NCI-H510A treated with DMSO at 0.1 percent for 48 hours (cell line): ENCODE measurements around the gene NMB.
"Not testable (repeated sequence)": the region's sequence is repeated elsewhere in the genome, so short reads cannot be mapped to it uniquely, and the experiment has no call there.

Source experiments
- DNase-seq: peaks from one replicate; lab custom pipeline; 2025; lab: John Stamatoyannopoulos, UW

Gene NMB

DNA sequence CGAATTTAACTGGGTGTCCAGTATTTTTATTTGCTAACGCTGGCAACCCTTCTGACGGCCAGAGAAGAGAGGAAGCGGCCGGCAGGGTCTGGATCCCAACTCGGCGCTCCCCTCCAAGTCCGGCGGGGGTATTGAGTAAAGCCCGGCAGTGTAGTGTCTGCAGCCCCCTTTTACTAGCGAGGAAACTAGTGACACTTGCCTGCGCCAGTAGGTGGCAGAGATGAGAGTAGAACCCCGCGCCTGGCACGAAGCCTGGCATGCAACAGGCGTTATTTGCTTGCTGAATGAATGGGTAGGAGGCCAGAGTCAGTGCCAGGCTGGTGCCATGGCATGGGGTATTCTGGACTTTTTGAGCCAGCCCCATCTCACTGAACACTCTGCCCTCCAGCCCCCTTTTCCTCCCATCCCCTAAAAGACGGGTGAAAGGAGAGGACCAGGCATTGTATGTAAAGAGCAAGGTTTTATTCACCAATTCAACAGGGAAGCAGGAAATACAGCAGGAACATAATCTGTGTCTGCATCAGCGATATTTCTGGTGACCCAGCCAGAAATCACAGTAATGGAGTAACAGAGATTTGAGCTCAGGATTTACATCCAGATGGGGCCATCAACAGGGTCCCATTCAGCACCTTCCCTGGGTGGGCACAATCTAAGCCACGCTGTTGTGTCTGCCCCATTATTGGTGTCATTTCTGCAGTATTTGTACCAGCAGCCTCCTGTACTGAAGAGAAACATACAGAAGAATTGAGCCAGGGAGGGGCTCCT lies 3.1 kb downstream of the NMB start:
- peak; percentile 54 for DNase-seq

DNA sequence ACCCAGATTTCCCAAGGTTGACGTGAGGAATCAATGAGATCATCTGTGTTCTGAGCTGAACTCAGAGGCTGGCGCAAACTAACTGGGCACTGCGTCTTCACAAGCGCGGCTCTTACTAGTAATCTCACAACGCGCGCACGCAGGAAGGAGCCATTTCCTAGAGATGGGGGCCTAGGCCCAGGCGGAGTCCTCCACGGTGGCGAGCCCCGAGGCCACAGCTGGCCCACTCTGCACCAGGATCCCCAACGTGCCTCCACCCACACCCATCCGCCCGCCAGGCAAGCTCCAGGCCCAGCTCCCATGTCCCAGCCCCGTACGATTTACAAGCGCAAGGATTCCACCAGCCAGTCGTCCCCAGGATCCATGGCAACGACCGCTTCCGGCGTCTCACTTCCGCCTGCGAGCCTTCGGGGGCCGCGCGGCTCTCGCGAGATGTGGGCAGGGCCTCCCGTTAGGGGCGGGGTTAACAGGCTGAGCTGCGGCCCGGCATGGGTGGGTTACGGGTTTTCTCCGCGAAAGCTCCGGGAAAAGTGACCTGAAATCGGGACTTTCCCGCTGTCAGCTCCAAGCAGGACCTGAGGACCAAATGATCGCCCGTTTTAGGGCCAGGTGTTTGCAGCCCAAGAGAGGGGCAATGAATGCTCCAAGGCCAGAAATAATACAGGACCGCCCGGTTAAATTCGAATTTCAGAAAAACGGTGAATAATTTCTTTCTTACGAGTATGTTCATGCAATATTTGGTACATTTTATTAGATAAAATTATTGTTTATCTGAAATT lies 3.9 kb downstream of the NMB start, which contains the start of gene WDR73:
WDR73 (minus strand) TSS at position 374 of the 779 bp plus-strand sequence; CDS start at position 365, 9 bp downstream.
- peak; percentile 48 for DNase-seq

DNA sequence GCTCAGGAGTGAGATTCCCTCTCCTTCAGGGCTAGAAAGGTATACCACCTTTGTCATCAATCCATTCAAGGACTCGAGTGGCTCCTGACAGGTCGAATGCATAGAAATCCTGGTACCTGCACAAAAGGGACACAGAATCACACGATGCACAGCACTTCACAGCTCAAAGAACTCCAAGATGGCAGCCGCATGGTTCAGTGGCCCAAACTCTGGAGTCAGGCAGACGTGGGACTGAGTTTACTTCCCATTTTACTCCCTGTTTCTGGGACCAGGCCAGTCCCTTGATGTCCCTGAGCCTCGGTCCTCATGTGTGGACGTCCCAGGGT lies 4.5 kb downstream of the NMB start:
- no peak for DNase-seq

DNA sequence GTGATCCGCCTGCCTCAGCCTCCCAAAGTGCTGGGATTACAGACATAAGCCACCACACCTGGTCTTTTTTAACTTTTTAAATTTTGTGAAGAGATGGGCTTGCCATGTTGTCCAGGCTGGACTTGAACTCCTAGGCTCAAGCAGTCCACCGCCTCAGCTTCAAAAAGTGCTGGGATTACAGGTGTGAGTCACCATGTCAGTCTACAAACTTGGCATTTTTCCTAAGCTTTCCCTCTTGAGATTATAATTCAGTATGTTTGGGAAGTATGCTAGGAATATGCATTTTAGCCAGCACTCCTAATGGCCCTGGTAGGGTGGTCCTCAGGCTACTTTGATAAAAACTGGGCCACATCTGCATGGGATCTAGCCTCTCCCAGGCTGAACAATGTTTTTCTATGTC lies 8.3 kb downstream of the NMB start:
- DNase-seq, result no peak

DNA sequence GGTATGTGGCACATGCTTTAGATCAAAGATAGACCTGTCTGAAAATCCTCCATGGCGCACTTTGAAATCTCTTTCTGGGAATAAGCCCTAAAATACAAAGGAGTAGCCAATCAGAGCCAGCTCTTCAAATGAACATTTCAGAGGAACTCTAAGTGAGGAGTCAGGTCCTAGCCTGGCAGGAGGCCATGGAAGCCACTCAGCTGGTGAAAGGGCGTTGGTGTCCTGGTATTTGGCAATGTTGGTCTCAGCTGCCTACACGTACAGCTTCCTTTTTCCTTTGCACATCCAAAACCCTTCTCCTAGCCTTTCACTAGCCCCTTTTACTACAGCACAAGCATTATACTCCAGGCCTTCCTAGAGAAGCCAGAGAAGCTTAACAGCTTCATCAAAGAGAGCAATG lies 9.5 kb downstream of the NMB start:
- no peak for DNase-seq

DNA sequence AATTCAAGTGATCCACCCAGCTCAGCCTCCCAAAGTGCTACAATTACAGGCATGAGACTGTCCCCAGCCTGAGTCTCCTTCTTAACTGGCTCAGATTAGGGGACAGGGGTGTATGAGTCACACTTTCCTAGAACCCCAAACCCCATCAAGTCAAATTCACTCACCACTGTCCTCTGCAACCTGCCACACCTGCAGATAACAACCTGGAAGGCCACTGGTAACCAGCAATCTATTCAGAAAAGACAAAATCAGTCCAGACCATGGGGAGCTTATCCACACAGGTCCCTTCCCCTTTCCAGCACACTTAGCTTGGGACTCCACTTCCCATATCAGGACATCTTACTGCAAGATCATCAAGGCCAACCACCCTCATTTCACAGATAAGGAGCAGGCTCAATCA lies 10.3 kb downstream of the NMB start:
- no peak for DNase-seq

DNA sequence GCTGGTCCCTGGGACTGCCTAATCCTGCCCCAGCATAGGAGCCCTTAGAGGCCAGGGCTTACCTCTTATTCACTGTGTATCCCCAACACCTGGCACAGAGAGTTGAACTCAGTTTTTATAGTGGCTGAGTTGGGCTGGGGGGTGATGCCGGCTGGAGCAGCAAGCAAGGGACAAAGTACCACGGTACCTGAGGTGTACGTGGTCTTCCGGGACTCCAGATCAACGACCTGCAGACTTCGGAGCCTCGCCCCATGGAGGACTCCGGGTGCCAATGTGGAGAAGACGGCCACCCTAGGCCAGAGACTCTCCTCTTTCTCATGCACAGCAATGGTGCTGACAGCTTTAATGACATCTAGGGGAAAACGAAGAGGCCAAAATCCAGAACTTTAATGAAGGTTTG lies 12.0 kb downstream of the NMB start:
- no peak for DNase-seq

DNA sequence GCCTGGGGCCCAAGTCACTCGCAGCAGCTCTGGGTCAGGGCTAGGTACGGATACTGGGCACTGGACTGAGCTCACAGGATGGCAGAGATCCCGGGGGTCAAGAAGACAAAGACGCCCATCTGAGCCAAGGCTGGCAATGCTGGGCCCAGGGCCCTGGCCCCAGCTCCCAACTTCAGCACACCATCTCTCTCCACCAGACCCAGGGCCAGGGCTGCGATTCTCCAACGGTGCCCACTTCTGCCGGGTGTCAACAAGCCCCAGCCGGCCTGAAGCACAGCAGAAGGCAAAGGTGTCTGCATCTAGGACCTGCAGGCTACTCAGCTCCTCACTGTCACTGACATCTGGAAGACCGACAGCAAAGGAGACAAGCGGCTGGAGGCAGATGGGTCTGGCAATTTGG lies 12.5 kb downstream of the NMB start:
- no peak for DNase-seq

DNA sequence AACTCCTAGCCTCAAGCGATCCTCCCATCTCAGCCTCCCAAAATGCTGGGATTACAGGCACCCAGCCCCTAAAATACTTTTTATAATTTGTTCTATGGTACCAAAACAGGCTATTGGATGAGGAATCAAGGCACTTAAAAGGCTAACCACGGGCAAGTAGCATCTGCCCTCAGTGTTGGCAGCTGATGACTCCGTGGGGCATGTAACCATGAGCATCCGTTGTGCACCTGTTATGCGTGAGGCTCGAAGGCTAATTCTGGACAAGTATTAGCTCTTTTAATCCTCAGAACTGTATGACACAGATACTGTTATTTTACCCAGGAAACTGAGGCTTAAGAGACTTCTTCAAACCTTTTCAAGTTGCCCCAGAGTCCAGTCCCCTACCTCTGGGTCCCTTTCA lies 14.2 kb downstream of the NMB start:
- no peak for DNase-seq

DNA sequence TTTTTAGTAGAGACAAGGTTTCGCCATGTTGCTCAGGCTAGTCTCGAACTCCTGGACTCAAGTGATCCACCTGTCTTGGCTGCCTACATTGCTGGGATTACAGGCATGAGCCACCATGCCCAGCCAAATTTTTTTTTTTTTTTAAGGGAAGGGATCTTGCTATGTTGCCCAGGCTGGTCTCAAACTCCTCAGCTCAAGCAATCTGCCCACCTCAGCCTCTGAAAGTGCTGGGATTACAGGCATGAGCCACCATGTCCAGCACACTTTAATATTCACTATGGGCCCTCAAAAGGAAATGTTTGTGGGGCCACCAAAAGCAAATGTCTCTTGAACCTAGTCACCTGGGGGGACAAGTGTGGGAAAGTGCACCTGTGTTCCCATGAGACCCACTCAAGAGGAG lies 15.4 kb downstream of the NMB start:
- not testable (repeated sequence) for DNase-seq

DNA sequence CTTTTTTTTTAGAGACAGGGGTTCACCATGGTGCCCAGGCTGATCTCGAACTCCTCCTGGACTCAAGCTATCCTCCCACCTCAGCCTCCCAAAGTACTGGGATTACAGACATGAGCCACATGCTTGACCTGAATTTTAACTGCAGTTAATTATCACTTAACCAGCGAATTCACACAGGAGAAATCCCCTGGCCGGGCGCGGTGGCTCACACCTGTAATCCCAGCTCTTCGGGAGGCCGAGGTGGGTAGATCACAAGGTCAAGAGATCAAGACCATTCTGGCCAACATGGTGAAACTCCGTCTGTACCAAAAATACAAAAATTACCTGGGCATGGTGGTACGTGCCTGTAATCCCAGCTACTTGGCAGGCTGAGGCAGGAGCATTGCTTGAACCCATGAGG lies 16.1 kb downstream of the NMB start:
- not testable (repeated sequence) for DNase-seq

DNA sequence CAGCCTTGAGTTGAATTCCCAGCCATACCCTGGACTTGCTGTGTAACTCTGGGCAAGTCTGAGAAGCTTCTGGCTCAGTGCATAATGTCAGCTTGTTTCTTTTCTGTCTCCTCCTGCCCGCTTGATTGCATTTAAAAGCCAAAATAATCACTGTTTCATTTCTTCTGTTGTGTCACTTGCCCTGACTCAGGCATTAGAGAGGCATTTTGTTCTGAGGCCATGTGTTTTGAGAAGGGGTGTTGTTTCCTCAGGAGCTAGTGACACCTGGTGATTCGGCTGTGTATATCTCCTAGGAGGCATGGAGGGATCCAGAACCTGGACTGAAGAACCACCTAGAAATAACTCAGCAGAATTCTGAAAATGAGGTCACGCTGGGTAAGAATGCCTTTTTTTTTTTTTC lies 19.9 kb downstream of the NMB start:
- DNase-seq, result no peak

DNA sequence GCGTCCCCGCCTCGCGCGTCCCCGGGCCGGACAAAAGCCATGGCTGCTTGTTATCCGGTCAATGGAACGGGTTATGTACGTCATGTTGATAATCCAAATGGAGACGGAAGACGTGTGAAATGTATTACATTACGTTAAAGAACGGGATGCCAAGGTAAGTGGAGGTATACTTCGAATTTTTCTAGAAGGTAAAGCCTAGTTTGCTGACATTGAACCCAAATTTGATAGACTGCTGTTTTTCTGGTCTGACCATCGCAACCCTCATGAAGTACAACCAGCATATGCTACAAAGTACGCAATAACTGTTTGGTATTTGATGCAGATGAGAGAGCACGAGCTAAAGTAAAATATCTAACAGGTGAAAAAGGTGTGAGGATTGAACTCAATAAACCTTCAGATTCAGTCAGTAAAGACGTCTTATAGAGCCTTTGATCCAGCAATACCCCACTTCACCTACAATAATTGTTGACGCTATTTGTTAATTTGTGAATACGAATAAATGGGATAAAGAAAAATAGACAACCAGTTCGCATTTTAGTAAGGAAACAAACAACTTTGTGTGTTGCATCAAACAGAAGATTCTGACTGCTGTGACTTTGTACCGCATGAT lies 23.7 kb downstream of the NMB start:
- DNase-seq, result no peak

DNA sequence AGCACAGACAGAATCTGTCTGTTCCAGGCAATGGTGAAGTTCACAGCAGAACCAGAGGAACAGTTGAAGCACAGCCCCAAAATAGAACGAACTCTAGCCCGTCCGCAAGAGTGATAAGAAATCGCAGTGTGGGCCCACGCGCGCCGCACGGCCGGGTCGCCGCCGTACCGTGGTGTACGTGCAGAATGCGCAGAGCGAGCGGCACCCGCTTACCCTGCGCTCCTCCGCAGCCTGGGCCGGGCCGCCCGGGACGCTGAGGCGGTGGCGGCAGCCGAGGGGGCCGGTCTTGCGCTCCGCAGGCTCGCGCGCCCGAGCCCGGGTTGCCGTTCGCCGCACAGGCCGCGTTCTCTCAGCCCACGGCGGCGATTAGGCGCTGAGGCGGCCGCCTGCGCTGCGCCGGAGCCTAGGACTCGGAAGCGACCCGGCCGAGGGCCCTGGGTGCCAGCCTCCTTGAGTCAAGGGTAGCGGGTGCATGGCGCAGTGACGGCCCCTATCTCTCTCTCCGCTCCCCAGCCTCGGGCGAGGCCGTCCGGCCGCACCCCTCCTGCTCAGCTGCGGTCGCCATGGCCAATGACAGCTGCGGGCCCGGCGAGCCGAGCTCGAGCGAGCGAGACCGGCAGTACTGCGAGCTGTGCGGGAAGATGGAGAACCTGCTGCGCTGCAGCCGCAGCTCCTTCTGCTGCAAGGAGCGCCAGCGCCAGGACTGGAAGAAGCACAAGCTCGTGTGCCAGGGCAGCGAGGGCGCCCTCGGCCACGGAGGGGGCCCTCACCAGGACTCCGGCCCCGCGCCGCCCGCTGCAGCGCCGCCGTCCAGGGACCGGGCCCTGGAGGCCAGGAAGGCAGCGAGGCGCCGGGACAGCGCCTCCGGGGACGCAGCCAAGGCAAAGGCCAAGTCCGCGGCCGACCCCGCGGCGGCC lies 24.4 kb downstream of the NMB start:
- DNase-seq, result peak; percentile 35

DNA sequence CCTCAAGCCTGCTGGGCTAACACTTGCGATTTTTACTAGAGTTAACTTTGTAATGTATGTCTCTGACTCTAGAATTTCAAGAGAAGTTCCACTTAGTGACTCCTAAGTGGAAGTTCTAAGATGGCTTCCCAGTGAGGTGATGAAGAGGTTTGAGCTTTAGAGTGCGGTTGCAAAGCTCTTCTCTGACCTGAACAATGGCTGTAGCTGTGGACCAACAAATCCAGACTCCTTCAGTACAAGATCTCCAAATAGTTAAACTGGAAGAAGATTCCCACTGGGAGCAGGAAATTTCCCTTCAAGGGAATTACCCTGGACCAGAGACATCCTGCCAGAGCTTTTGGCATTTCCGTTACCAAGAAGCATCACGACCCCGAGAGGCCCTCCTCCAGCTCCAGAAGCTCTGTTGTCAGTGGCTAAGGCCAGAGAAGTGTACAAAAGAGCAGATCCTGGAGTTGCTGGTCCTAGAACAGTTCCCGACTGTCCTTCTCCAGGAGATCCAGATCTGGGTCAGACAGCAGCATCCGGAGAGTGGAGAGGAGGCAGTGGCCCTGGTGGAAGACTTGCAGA lies 26.2 kb downstream of the NMB start:
- no peak for DNase-seq

DNA sequence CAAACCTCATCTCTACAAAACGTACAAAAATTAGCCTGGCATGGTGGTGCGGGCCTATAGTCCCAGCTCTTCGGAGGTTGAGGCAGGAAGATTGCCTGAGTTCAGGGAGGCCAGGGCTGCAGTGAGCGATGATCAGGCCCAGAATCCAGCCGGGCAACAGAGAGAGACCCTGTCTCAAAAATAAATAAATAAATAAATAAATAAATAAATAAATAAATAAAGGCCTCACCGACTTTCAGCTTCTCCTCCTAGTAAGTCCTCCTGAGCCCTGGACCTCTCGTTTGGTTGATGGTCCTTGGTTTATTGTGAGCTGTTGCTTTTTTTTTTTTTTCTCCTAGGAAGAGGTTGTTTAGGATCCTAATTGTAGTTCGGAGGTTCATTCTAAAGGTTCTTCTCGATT lies 29.0 kb downstream of the NMB start:
- no peak for DNase-seq

DNA sequence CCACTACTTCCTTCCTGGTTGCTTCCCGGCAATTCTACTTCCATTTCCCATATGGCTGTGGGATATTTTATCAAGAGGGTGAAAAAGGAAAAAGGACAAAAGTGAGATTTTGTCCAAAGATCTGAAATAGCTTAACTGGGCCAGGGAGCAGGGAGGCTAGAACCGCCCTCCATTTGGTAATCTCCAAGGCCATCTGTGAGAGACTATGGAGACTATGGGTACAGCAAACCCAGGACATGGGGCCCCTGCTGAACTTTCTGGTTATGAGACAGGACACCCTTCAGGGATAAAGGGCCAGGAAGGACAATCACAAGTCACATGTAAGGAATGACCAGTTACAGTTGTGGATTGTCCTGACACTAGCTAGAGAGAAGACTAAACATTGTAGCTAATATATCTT lies 32.9 kb downstream of the NMB start:
- no peak for DNase-seq

DNA sequence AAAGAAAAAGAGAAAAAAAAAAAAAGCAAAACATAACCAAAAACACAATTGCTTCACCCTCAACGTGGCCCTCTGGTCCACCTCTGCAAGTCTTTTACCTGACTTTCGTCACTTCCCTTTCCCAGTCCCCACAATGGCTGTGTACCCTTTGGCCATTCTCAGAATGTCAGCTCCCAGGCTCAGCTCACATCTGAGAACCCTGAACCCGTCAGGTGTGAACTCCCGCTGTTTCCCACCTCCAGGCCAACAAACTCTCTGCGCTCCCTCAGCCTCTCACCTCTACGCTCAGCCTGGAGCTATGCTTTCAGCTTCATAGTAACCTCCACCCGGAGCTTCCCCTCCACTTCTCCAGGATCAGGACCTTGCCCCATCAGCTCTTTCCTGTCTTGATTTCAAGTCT lies 33.6 kb downstream of the NMB start:
- DNase-seq, result no peak

DNA sequence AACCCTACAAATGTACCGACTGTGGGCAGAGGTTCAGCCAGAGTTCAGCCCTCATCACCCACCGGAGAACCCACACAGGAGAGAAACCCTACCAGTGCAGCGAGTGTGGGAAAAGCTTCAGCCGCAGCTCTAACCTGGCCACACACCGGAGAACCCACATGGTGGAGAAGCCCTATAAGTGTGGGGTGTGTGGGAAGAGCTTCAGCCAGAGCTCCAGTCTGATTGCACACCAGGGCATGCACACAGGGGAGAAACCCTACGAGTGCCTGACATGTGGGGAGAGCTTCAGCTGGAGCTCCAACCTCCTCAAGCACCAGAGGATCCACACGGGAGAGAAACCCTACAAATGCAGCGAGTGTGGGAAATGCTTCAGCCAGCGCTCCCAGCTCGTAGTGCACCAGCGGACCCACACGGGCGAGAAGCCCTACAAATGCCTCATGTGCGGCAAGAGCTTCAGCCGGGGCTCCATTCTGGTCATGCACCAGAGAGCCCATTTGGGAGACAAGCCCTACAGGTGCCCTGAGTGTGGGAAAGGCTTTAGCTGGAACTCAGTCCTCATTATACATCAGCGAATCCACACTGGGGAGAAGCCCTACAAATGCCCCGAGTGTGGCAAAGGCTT lies 36.5 kb downstream of the NMB start:
- no peak for DNase-seq

DNA sequence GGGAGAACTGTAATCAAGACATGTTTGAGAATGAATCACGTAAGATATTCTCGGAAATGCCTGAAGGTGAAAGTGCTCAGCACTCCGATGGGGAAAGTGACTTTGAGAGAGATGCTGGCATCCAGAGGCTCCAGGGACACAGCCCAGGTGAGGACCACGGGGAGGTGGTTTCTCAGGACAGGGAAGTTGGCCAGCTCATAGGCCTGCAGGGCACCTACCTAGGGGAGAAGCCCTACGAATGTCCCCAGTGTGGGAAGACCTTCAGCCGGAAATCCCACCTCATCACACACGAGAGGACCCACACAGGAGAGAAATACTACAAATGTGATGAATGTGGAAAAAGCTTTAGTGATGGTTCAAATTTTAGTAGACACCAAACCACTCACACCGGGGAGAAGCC lies 37.4 kb downstream of the NMB start:
- DNase-seq, result no peak

DNA sequence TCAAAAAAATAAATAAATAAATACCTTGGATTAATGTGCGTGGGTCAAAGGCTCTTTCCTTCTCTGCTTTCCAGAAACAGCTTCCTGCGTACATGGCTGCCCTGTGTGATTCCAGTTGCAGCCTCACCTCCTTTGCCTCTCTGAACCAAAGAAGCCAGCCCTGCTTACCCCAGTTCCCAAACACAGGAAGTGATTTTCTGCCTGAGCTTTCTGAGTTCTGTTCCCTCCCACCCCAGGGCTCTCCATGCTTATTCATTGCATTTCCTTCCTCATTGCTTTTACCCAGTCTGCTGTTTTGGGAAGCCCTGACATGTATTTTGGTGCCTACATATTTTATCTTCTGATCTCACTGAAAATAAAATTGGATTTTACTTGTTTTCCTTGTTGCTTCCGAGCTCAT lies 41.8 kb downstream of the NMB start:
- no peak for DNase-seq
